ENCODE results near the gene SRRM1.
"Not testable (repeated sequence)": the region's sequence is repeated elsewhere in the genome, so short reads cannot be mapped to it uniquely, and the experiment has no call there.

SRRM1 gene

GRCh38 chr1:24696041-24696755 lies 53.1 kb downstream of the SRRM1 start:
- DNase-seq = no peak

- DNase-seq = no peak
Measured at GRCh38 chr1:24696756-24697330, 53.7 kb downstream of the SRRM1 start.

- DNase-seq = not testable (repeated sequence)
Measured at GRCh38 chr1:24697453-24698001, 54.4 kb downstream of the SRRM1 start.

GRCh38 chr1:24698326-24698725 lies 55.2 kb downstream of the SRRM1 start:
- DNase-seq = not testable (repeated sequence)

- DNase-seq = peak; percentile 67
Measured at GRCh38 chr1:24699628-24700027, 56.5 kb downstream of the SRRM1 start.

- DNase-seq = peak; percentile 76
Measured at GRCh38 chr1:24702511-24703293, 59.6 kb downstream of the SRRM1 start.

DNA sequence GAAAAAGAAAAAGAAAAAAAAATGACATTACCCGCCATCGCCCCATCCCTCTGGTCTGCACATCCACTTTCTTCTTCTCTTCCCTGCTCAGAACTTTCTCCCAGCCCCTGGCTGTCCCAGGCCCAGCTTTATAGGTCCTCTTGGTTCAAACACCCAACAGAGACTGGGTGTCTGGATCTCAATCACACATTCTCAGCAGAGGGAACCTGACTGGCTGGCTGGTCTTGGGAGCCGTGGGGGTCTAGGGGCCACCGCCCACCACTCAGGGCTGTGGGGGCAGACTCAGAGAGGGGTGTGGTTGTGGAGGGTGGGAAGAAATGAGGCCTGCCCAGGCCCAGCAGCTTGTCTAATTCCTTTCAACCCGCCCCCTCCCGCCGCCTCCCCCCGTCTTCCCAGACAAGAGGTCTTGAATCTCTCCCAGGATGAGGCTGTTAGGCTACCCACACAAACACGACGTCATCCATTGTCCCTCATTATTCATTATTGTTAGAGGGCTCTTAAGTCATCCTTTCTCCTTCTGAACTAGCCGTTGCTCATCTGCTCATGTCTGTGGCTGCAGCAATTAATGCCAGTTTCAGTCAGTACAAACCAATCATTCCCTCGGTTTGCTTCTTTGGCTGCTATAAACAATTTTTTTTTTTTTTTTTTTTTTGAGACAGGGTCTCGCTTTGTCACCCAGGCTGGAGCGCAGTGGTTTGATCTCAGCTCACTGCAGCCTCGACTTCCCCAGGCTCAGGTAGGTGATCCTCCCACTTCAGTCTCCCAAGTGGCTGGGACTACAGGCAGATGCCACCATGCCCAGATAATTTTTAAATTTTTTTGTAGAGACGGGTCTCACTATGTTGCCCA lies 61.5 kb downstream of the SRRM1 start:
- DNase-seq = peak; percentile 37

DNA sequence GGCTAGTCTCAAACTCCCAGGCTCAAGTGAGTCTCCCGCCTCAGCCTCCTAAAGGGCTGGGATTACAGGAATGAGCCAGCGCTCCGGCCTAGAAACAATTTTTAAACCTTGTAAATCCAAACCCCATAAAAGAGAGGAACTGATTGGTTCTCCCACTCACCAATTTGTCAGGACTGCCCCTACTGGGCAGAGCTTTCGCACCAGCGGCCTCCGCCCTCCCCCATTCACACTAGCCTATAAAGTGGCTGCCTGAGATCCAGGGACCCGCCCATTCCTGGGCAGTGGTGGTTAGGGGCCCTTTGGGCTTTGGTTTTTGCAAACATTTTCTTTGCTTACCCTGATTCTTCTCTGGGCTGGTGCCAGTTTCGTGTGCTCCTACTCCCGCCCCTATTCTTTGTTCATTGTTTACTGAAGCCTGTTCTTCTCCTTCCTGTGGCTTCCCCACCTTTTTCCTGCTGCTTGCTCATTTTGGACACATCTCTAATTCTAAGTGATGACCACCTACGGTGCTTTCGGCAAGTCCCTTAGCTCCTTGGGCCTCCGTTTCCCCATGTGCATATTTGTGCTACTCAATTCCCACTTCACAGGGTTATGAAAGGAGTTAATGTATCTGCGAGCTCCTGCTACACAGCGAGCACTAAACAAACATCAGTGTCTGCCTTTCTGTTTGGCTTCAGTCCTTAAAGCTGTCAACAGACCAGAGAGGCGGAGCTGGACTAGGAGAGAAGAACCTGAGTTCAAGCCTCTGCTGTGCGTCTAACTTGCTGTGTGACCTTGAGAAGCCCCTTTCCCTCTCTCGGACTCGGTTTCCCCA lies 62.4 kb downstream of the SRRM1 start:
- DNase-seq = peak; percentile 96

GRCh38 chr1:24706074-24706389 lies 62.9 kb downstream of the SRRM1 start:
- DNase-seq = not testable (repeated sequence)

GRCh38 chr1:24707687-24708086 lies 64.6 kb downstream of the SRRM1 start:
- DNase-seq = no peak

- no peak for DNase-seq
Measured at GRCh38 chr1:24708938-24709337, 65.8 kb downstream of the SRRM1 start.

DNA sequence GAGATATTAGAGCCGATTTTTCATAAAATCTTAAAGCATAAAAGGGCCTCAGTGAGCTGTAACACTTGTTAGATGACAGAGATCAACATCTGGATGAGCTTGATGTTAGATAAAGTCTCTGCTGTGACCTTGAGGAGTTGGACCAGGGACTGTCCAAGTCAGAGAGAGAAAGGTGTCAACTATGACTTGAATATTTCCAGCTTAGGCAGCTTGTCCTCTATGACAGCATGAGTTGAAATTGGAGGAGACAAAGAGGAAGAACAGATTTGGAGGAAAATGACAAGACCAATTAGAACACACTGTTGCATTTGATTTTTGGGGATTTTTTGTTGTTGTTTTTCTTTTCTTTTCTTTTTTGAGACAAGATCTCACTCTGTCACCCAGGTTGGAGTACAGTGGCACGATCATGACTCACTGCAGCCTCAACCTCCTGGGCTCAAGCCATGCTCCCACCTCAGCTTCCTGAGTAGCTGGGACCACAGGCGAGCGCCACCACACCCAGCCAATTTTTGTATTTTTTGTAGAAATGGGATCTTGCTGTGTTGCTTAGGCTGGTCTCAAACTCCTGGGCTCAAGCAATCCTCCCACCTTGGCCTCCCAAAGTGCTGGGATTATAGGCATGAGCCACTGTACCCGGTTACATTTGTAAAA lies 66.8 kb downstream of the SRRM1 start:
- no peak for DNase-seq

- DNase-seq = no peak
Measured at GRCh38 chr1:24711329-24711728, 68.2 kb downstream of the SRRM1 start.

DNA sequence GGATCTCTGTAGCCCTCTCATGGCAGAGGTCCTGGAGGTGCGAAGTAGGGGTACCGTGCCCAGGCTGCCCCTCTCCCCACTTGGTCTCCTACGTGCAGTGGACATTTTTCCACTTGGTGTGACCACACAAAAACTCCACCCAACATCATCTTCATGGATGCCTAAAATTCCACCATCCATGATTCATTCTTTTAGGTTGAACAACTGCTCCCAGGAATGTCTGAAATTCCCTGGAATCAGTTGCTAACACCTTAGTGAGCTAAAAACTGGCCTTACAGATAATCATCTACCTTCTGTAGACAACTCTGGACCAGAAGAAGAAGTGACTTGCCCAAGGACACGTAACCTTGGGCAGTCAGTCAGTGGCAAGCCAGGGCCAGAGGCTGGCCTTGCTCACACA lies 70.1 kb downstream of the SRRM1 start:
- no peak for DNase-seq

DNA sequence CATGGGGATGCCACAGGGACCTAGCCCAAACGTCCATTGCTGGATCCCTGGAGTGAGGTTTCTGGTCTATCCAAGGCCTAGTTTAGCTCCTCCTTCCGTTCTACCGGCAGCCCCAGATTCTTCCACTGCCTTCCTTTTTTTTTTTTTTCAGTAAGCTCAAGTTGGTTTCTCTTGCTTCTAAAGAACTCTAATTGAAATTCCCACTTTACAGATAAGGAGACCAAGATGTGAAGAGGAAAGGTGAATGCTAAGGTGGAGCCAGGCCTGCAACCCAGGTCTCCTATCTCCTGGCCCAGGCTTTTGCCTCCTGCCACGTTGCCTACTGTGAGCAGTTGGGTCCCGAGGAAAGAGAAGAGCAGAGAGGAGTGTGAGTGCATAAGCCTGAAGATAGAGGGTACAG lies 70.6 kb downstream of the SRRM1 start:
- no peak for DNase-seq

DNA sequence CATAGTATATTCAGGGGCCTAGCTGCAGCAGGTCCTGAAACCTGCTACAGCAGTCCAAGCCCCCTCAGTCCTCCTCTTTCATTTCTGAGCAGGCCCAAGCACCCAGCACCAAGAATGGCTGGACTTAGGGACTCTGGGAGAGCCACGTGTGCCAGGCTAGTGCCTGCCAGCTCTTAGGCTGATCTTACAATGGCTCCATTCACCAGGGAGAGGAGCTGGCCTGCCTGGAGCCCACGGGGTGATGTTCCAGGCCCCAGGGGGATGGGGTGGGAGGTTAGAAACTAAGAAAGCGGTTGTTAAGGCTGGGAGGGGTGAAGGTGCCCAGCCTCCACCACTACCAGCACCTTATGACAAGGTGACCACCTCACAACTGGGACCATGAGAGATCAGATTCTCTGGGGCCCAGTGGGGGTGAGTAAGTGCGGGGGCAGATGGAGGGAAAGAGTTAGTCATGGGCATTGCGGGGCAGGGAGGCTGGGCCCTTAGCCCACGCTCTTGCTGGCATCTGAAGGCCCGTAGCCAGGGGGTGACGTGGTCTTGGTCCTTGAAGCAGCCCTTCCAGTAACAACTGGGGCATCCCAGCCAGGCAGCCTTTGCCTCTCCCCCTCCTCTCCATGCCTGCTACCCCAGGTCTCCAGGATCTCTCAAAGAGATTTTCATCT lies 71.9 kb downstream of the SRRM1 start:
- DNase-seq = no peak

DNA sequence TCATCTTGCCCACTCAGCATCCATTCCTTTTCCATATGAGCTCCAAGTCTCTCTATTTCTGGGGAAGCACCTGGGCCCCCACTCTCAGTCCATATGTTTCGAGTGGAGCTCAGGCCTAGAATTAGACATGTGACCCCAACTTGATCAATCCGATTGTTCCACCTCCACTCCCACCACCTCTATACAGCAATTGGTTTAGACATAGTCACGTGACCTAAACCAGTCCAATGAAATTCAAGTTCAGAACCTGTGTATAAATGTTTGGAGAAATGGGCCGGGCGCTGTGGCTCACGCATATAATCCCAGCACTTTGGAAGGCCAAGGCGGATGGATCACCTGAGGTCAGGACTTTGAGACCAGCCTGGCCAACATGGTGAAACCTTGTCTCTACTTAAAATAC lies 72.6 kb downstream of the SRRM1 start:
- DNase-seq = no peak

DNA sequence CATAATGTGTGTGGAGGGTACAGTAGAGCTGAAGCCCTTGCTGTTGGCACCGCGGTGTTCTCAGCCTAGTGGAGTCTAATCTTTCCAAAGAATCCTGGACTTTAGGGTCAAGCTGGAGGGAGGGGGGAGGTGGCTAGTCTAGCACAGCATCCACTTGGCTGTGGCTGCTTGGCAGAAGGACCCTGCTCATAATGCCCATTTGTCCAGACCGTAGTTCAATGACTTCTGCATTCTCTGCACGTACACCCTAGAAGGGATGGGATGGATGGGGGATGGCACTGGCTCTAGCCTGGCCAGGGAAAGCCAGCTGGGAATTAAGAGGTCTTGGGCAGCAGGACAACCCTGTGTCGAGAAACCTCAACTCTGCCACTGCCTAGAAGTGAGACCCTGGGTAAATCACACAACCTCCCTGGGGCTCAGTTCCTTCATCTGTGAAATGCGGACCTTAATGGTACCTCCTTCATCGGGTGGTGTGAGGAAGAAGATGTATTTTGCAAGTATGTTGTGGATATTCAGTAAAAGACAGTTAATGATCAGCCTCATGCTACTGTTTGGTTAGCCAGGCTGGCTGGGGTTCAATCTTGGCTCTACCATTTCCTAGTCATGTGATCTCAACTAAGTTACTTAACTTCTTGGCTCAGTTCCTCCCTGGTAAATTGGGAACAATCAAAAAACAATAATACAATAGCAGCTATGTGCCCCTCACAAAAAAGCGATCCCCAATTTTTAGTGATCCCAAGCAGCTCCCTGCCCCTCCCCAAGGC lies 75.0 kb downstream of the SRRM1 start:
- DNase-seq = no peak

DNA sequence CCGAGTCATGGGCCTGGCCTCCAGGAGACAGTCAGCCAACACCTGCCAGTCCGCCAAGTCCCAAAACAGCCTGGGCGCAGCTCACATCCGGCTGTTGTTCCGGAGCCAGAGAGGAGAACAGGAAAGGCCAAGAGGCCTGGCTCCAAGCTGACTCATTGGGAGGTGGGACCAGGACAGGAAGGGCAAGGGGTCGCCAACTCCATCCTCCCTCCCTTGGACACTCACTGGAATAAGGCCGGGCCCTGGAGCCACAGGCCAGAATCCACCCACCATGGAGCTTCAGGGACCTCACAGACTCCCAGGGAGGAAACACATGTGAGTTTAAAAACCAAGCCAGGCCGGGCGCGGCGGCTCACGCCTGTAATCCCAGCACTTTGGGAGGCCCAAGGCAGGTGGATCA lies 77.0 kb downstream of the SRRM1 start:
- DNase-seq = no peak

DNA sequence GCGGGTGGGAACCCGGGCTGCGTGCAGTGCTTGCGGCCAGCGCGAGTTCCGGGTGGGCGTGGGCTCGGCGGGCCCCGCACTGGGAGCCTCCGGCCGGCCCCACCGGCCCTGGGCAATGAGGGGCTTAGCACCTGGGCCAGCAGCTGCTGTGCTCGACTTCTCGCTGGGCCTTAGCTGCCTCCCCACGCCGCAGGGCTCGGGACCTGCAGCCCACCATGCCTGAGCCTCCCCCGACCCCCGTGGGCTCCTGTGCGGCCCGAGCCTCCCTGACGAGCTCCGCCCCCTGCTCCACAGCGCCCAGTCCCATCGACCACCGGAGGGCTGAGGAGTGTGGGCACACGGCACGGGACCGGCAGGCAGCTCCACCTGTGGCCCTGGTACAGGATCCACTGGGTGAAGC lies 78.4 kb downstream of the SRRM1 start:
- no peak for DNase-seq
